Peyer's patch (tissue), 4 donors: ENCODE measurements around the gene TMEM31.

Source experiments
- POLR2A ChIP-seq, 2 donors: fragments of 450-650 bp; IDR thresholded peaks; one replicate each; pipeline ENCODE4 v1.5.1; 2017; ENCODE audit warnings: antibody characterized with exemption in 2 of 2, mild to moderate bottlenecking in 2 of 2, moderate library complexity in 2 of 2
- TF ChIP-seq, protein P1 (sequence below), 6 experiments: fragments of 450-650 bp in 4 of 6; fragments of 200-600 bp in 2 of 6; sonication (generic) in 1 of 6; IDR thresholded peaks; one replicate each; pipeline ENCODE4 v1.5.1; 2017 to 2019; ENCODE audit warnings: antibody characterized with exemption in 6 of 6, mild to moderate bottlenecking in 3 of 6, moderate library complexity in 1 of 6

GRCh38 chrX:103688946-103689345 lies 21.8 kb upstream of the TMEM31 start:
- TF ChIP-seq, protein P1, sequence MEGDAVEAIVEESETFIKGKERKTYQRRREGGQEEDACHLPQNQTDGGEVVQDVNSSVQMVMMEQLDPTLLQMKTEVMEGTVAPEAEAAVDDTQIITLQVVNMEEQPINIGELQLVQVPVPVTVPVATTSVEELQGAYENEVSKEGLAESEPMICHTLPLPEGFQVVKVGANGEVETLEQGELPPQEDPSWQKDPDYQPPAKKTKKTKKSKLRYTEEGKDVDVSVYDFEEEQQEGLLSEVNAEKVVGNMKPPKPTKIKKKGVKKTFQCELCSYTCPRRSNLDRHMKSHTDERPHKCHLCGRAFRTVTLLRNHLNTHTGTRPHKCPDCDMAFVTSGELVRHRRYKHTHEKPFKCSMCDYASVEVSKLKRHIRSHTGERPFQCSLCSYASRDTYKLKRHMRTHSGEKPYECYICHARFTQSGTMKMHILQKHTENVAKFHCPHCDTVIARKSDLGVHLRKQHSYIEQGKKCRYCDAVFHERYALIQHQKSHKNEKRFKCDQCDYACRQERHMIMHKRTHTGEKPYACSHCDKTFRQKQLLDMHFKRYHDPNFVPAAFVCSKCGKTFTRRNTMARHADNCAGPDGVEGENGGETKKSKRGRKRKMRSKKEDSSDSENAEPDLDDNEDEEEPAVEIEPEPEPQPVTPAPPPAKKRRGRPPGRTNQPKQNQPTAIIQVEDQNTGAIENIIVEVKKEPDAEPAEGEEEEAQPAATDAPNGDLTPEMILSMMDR (IDR thresholded peaks at IDR 0.05) = peak; percentile 27 to 73 (median 62)
- no peak for TF ChIP-seq POLR2A (IDR thresholded peaks at IDR 0.05)
